Ecto neural progenitor cell (in vitro differentiated cells): Measurements from ENCODE around the gene DHX57.

Experiments
- DNase-seq: peaks from one replicate; pipeline ENCODE4 v3.0.0-alpha.2; 2018; ENCODE audit warnings: low spot score

DHX57 gene

GRCh38 chr2:38750011-38750890, 125.5 kb downstream of the DHX57 start:
- no peak for DNase-seq

GRCh38 chr2:38748943-38749804, 126.6 kb downstream of the DHX57 start:
- DNase-seq, result no peak

GRCh38 chr2:38748391-38748790, 127.3 kb downstream of the DHX57 start:
- no peak for DNase-seq

- DNase-seq, result no peak
These were observed 127.9 kb downstream of the DHX57 start for GRCh38 chr2:38747819-38748218.
